NCI-H2196 (cell line): ENCODE data around the gene MTHFSD.

Source experiments
- DNase-seq: peaks from one replicate; lab custom pipeline; 2025; ENCODE audit not compliant: unreplicated experiment; lab: John Stamatoyannopoulos, UW

The MTHFSD gene

GRCh38 chr16:86553356-86553755 lies 1.7 kb downstream of the MTHFSD start:
- DNase-seq: no peak

- DNase-seq: no peak
Measured at GRCh38 chr16:86550281-86550680, 4.8 kb downstream of the MTHFSD start.

- no peak for DNase-seq
Measured at GRCh38 chr16:86549893-86550190, 5.2 kb downstream of the MTHFSD start.

GRCh38 chr16:86549076-86549892 lies 5.8 kb downstream of the MTHFSD start:
- DNase-seq: no peak

GRCh38 chr16:86547286-86547685 lies 7.7 kb downstream of the MTHFSD start:
- DNase-seq: no peak

- no peak for DNase-seq
Measured at GRCh38 chr16:86546638-86547013, 8.4 kb downstream of the MTHFSD start.

GRCh38 chr16:86545954-86546637 lies 8.9 kb downstream of the MTHFSD start:
- DNase-seq: no peak

GRCh38 chr16:86545481-86545880 lies 9.6 kb downstream of the MTHFSD start:
- DNase-seq: no peak

- no peak for DNase-seq
Measured at GRCh38 chr16:86542756-86543750, 12.0 kb downstream of the MTHFSD start.

GRCh38 chr16:86541560-86541959 lies 13.5 kb downstream of the MTHFSD start:
- DNase-seq: no peak

- DNase-seq: no peak
Measured at GRCh38 chr16:86540894-86541293, 14.1 kb downstream of the MTHFSD start.

- DNase-seq: no peak
Measured at GRCh38 chr16:86538196-86538780, 16.7 kb downstream of the MTHFSD start.

- no peak for DNase-seq
Measured at GRCh38 chr16:86537486-86537885, 17.5 kb downstream of the MTHFSD start.

GRCh38 chr16:86536621-86537020 lies 18.4 kb downstream of the MTHFSD start:
- no peak for DNase-seq

- DNase-seq: no peak
Measured at GRCh38 chr16:86534779-86535615, 20.0 kb downstream of the MTHFSD start.

- DNase-seq: no peak
Measured at GRCh38 chr16:86533767-86534351, 21.2 kb downstream of the MTHFSD start.

GRCh38 chr16:86533076-86533475 lies 22.0 kb downstream of the MTHFSD start:
- DNase-seq: no peak

GRCh38 chr16:86532526-86532815 lies 22.6 kb downstream of the MTHFSD start:
- DNase-seq: no peak

GRCh38 chr16:86531641-86532525 lies 23.2 kb downstream of the MTHFSD start:
- DNase-seq: no peak
